ENCODE measurements around the gene PSME3IP1. TPM values are rescaled to one million over a fixed set of nuclear protein-coding genes. Genes with fewer than 3 reads are reported as not detected.

Gene PSME3IP1
- total RNA-seq, 1 donor from 2014 or later, result 79.8 TPM

GRCh38 chr16:57146735-57147134 is 39.1 kb downstream of the PSME3IP1 start:
- peak overlapping the region; percentile 72 for H3K27ac ChIP-seq
- no peaks in the 10 kb centered on the region for H3K9me3 ChIP-seq
- peaks cover 5% of the 10 kb centered on the region for H3K36me3 ChIP-seq
- intact Hi-C loops (cut with DNase I), result no loop called here
- no peak overlapping the region for H3K4me3 ChIP-seq
- no peaks in the 10 kb centered on the region for H3K27me3 ChIP-seq (ENCODE audit: low read depth)
- DNase-seq, result no peak
- TF ChIP-seq CTCF (IDR thresholded peaks at IDR 0.05), result no peak
- peaks cover 83% of the 10 kb centered on the region for H3K4me1 ChIP-seq
- ATAC-seq, result no peak

- peaks cover 3% of the 10 kb centered on the region for H3K36me3 ChIP-seq
- ATAC-seq (peak in 1 of 2 donors; percentile 13), DNase-seq (no peak)
- no peak for TF ChIP-seq CTCF (IDR thresholded peaks at IDR 0.05)
- intact Hi-C loops (cut with DNase I), result no loop called here
- no peaks in the 10 kb centered on the region for H3K27me3 ChIP-seq (ENCODE audit: low read depth)
- H3K4me3 ChIP-seq, result no peak overlapping the region
- peak overlapping the region; percentile 72 for H3K27ac ChIP-seq
- H3K4me1 ChIP-seq, result peaks cover 84% of the 10 kb centered on the region
- H3K9me3 ChIP-seq, result no peaks in the 10 kb centered on the region
Measured at GRCh38 chr16:57146040-57146647, 39.7 kb downstream of the PSME3IP1 start.

- H3K36me3 ChIP-seq, result peaks cover 3% of the 10 kb centered on the region
- H3K27ac ChIP-seq, result peak overlapping the region; percentile 72
- ATAC-seq (no peak), DNase-seq (no peak)
- no peak overlapping the region for H3K4me3 ChIP-seq
- intact Hi-C loops (cut with DNase I), result no loop called here
- TF ChIP-seq CTCF (IDR thresholded peaks at IDR 0.05), result no peak
- H3K27me3 ChIP-seq (ENCODE audit: low read depth), result no peaks in the 10 kb centered on the region
- H3K4me1 ChIP-seq, result peaks cover 87% of the 10 kb centered on the region
- no peaks in the 10 kb centered on the region for H3K9me3 ChIP-seq
Measured at GRCh38 chr16:57145046-57146021, 40.5 kb downstream of the PSME3IP1 start.

- no peak for ATAC-seq
Measured at GRCh38 chr16:57144027-57144426, 41.8 kb downstream of the PSME3IP1 start.

More at GRCh38 chr16:57144027-57144426, 41.8 kb downstream of the PSME3IP1 start:
- H3K36me3 ChIP-seq, result peaks cover 3% of the 10 kb centered on the region
- intact Hi-C loops (cut with DNase I), result no loop called here
- H3K27ac ChIP-seq, result peak overlapping the region; percentile 72
- DNase-seq, result no peak
- peaks cover 89% of the 10 kb centered on the region for H3K4me1 ChIP-seq
- H3K27me3 ChIP-seq (ENCODE audit: low read depth), result no peaks in the 10 kb centered on the region
- no peak overlapping the region for H3K4me3 ChIP-seq
- no peaks in the 10 kb centered on the region for H3K9me3 ChIP-seq
- TF ChIP-seq CTCF (IDR thresholded peaks at IDR 0.05), result no peak

All from lower lobe of right lung (tissue), 2 donors.